ENCODE data around the gene PDLIM7. TPM values are rescaled to one million over a fixed set of nuclear protein-coding genes. Genes with fewer than 3 reads are reported as not detected.
"Not testable (repeated sequence)": the region's sequence is repeated elsewhere in the genome, so short reads cannot be mapped to it uniquely, and the experiment has no call there.

The PDLIM7 gene
- total RNA-seq, 2 experiments from 2014 or later: 38.8 to 58.0 TPM

DNA sequence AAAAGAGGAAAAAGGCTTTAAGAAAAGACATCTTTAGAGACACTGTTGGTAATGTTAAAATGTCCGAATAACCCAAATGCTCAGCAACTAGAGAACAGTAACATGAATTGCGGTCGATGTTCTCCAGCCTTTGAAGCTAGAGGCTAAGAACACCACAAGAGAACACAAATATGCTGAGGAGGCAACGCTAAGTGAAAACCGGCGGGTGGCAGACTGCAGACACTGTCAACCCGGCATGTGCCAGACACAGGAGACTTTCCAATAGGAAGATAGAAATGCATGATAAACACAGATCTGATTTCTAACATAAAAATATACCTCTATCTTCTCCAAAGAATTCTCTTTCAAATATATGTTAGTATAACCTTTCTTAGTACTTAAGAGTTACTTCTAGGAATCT is 37.7 kb upstream of the PDLIM7 start:
- no peaks in the 10 kb centered on the region for H4K20me1 ChIP-seq (ENCODE audit: insufficient read depth, low read length)
- H3K4me2 ChIP-seq (ENCODE audit: low read length): no peak overlapping the region
- no peaks in the 10 kb centered on the region for H3K4me1 ChIP-seq (ENCODE audit: insufficient read depth, low read length, poor library complexity, severe bottlenecking)
- H3K4me3 ChIP-seq (ENCODE audit: low read depth, low read length, poor library complexity, severe bottlenecking): no peak overlapping the region
- H2AFZ ChIP-seq (ENCODE audit: low read length): no peak overlapping the region
- DNase-seq (ENCODE audit: low spot score): no peak
- H3K9me3 ChIP-seq (ENCODE audit: low read length): no peaks in the 10 kb centered on the region
- intact Hi-C loops (cut with micrococcal nuclease; ENCODE audit: unreplicated experiment): no loop called here
- TF ChIP-seq EZH2phosphoT487 (IDR thresholded peaks at IDR 0.05; ENCODE audit: borderline replicate concordance, low read depth, low read length): no peak
- TF ChIP-seq, protein P1, sequence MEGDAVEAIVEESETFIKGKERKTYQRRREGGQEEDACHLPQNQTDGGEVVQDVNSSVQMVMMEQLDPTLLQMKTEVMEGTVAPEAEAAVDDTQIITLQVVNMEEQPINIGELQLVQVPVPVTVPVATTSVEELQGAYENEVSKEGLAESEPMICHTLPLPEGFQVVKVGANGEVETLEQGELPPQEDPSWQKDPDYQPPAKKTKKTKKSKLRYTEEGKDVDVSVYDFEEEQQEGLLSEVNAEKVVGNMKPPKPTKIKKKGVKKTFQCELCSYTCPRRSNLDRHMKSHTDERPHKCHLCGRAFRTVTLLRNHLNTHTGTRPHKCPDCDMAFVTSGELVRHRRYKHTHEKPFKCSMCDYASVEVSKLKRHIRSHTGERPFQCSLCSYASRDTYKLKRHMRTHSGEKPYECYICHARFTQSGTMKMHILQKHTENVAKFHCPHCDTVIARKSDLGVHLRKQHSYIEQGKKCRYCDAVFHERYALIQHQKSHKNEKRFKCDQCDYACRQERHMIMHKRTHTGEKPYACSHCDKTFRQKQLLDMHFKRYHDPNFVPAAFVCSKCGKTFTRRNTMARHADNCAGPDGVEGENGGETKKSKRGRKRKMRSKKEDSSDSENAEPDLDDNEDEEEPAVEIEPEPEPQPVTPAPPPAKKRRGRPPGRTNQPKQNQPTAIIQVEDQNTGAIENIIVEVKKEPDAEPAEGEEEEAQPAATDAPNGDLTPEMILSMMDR (conservative IDR thresholded peaks at IDR 0.05; ENCODE audit: low read length): no peak
- ChIA-PET CTCF (ENCODE audit: unreplicated experiment) (no interaction called here), POLR2A (interaction anchor here (1.2 kb wide), 1 partner anchor 11 kb away, joined by 3 read pairs; no protein-coding TSS in a partner anchor)
- no TSS peak for BruUV-seq (replicated peaks)
- peaks cover 80% of the 10 kb centered on the region for H3K36me3 ChIP-seq (ENCODE audit: insufficient read depth, low read length)
- H3K27ac ChIP-seq (ENCODE audit: low read depth, low read length, poor library complexity, severe bottlenecking): no peak overlapping the region
- no peaks in the 10 kb centered on the region for H3K9me2 ChIP-seq (ENCODE audit: insufficient read depth, low read length)
- no peaks in the 10 kb centered on the region for H3K79me2 ChIP-seq (ENCODE audit: insufficient read depth, low read depth, low read length)

DNA sequence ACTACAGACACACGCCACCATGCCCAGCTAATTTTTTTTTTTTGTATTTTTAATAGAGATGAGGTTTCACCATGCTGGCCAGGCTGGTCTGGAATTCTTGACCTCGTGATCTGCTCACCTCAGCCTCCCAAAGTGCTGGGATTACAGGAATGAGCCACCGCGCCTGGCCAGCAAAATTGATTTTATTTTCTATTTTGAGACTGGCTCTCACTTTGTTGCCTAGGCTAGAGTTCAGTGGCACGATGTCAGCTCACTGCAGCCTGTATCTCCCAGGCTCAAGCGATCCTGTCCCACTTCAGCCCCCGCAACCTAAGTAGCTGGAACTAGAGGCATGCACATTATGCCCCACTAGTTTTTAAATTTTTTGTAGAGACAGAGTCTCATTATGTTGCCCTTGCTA is 37.0 kb upstream of the PDLIM7 start:
- H3K9me2 ChIP-seq (ENCODE audit: insufficient read depth, low read length); intact Hi-C loops (cut with micrococcal nuclease; ENCODE audit: unreplicated experiment); CTCF ChIA-PET (ENCODE audit: unreplicated experiment); DNase-seq (ENCODE audit: low spot score); H3K4me2 ChIP-seq (ENCODE audit: low read length); H2AFZ ChIP-seq (ENCODE audit: low read length); H3K27ac ChIP-seq (ENCODE audit: low read depth, low read length, poor library complexity, severe bottlenecking); H3K9me3 ChIP-seq (ENCODE audit: low read length); H3K4me1 ChIP-seq (ENCODE audit: insufficient read depth, low read length, poor library complexity, severe bottlenecking); H4K20me1 ChIP-seq (ENCODE audit: insufficient read depth, low read length); H3K4me3 ChIP-seq (ENCODE audit: low read depth, low read length, poor library complexity, severe bottlenecking); BruUV-seq (replicated peaks); H3K79me2 ChIP-seq (ENCODE audit: insufficient read depth, low read depth, low read length): not testable (repeated sequence)
- peaks cover 87% of the 10 kb centered on the region for H3K36me3 ChIP-seq (ENCODE audit: insufficient read depth, low read length)
- POLR2A ChIA-PET: interaction anchor here (1.2 kb wide), 1 partner anchor 11 kb away, joined by 3 read pairs; no protein-coding TSS in a partner anchor

DNA sequence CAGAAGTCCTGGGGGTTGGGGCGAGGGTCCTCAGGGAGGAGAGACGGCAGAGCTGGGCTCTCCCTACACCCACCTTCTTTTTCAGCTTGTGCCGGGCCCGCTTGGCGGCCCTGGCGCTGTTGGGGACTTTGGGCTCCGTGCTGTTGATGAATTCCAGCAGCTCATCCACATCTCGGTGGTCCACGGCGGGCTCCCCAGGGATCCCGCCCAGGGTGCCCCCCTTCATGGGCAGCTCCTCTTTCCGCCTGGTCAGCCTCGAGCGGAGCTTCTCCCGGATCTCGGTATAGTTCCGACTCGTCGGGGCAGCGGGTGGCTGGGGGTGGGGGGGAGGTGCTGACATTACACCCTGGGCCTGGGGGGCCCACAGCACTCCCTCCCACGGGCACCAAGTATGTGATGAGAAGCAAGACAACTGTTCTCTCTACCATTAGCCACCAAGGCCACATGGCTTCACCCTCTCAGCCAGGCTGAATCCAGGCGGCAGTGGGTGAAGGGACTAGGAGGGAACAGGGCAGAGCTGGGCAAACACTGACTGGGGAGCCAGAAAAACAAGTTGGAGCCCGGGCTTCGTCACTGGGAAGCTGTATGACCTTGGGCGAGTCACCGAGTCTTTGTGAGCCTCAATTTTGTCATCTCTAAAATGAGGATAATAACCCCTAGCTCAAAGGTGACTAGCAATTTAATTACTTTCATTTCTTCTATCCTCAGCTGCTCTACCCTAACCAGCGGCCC is 34.0 kb upstream of the PDLIM7 start:
- no peaks in the 10 kb centered on the region for H3K79me2 ChIP-seq (ENCODE audit: insufficient read depth, low read depth, low read length)
- H4K20me1 ChIP-seq (ENCODE audit: insufficient read depth, low read length): no peaks in the 10 kb centered on the region
- H3K4me2 ChIP-seq (ENCODE audit: low read length): no peak overlapping the region
- BruUV-seq (replicated peaks): no TSS peak
- H3K27ac ChIP-seq (ENCODE audit: low read depth, low read length, poor library complexity, severe bottlenecking): no peak overlapping the region
- H3K9me2 ChIP-seq (ENCODE audit: insufficient read depth, low read length): no peaks in the 10 kb centered on the region
- no peak overlapping the region for H2AFZ ChIP-seq (ENCODE audit: low read length)
- no peaks in the 10 kb centered on the region for H3K4me1 ChIP-seq (ENCODE audit: insufficient read depth, low read length, poor library complexity, severe bottlenecking)
- H3K36me3 ChIP-seq (ENCODE audit: insufficient read depth, low read length): peaks cover 79% of the 10 kb centered on the region; the same call in 1 of the 2 replicates
- POLR2A ChIA-PET: interaction anchor here (1.0 to 1.2 kb wide), 2 partner anchors 9 to 15 kb away, joined by 4 read pairs; partner anchors contain the start of gene DDX41
- H3K9me3 ChIP-seq (ENCODE audit: low read length): no peaks in the 10 kb centered on the region
- intact Hi-C loops (cut with micrococcal nuclease; ENCODE audit: unreplicated experiment): no loop called here
- CTCF ChIA-PET (ENCODE audit: unreplicated experiment): no interaction called here
- H3K4me3 ChIP-seq (ENCODE audit: low read depth, low read length, poor library complexity, severe bottlenecking): no peak overlapping the region
- no peak for TF ChIP-seq EZH2phosphoT487 (IDR thresholded peaks at IDR 0.05; ENCODE audit: borderline replicate concordance, low read depth, low read length)
- TF ChIP-seq, protein P1 (conservative IDR thresholded peaks at IDR 0.05; ENCODE audit: low read length): no peak
- no peak for DNase-seq (ENCODE audit: low spot score)

Measured in OCI-LY7 (cell line).